IPS DF 4.7 (cell line): ENCODE measurements around the gene GTPBP2.
"Not testable (repeated sequence)": the region's sequence is repeated elsewhere in the genome, so short reads cannot be mapped to it uniquely, and the experiment has no call there.

Source experiments
- DNase-seq: peaks from one replicate; pipeline ENCODE4 v3.0.0-alpha.2; 2013; ENCODE audit warnings: low spot score; ENCODE audit errors: extremely low read depth

GTPBP2 gene

DNA sequence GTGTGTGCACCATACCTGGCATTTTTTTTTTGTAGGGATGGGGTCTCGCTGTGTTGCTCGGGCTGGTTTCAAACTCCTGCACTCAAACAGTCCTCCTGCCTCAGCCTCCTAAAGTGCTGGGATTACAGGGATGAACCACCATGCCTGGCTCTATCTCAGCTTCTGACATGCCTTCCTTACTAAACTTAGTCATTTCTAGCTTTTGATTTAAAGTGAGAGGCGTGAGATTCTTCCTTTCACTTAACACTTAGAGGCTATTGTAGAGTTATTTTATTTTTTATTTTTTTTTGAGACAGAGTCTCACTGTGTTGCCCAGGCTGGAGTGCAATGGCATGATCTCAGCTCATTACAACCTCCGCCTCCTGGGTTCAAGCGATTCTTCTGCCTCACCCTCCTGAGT lies 33.9 kb upstream of the GTPBP2 start:
- not testable (repeated sequence) for DNase-seq

DNA sequence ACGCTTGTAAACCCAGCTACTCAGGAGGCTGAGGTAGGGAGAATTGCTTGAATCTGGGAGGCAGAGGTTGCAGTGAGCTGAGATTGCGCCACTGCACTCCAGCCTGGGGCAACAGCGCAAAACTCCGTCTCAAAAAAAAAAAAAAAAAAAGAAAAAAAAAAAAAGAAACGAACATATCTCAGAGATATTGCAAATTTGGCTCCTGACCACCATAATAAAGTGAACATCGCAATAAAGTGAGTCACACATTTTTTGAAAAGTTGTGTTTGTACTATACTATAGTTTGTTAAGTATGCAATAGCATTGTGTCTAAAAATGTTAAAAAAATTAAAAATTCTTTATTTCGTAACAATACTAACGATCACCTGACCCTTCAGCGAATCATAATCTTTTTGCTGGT lies 29.1 kb upstream of the GTPBP2 start:
- no peak for DNase-seq

DNA sequence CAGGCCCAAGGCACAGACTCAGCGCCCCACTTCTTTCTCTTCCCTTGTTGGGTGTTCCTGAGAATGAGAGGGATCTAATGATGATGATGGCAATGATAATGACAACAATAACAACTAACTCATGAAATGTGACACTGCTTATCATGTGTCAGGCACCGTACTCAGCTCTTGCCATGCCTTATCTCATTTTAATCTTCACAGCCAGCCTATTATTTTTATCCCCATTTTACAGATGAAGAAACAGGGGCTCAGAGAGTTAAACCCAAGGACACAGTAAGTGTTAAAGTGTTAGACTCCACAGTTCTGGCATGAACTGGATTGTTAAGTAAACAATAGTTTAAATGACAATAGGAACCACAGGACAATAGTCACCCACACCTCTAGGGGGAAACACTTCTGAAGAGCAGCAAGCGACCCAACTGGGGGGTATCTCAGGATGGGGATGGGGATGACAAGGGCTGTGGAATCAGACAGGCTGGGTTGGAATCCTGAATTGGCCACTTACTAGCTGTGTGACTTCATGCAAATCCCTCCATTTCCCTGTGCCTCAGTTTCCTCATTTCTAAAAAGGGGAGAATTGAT lies 28.2 kb upstream of the GTPBP2 start:
- DNase-seq = no peak

DNA sequence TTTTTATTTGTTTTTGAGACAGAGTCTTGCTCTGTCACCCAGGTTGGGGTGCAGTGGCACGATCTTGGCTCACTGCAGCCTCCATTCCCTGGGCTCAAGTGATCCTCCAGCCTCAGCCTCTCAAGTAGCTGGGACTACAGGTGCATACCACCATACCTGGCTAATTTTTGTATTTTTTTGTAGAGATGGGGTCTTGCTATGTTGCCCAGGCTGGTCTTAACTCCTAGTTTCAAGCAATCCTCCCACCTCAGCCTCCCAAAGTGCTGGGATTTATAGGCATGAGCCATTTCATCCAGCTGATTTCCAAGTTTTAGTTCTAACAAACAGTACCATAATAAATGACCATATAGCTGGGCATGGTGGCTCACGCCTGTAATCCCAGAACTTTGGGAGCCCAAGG lies 23.8 kb upstream of the GTPBP2 start:
- not testable (repeated sequence) for DNase-seq

DNA sequence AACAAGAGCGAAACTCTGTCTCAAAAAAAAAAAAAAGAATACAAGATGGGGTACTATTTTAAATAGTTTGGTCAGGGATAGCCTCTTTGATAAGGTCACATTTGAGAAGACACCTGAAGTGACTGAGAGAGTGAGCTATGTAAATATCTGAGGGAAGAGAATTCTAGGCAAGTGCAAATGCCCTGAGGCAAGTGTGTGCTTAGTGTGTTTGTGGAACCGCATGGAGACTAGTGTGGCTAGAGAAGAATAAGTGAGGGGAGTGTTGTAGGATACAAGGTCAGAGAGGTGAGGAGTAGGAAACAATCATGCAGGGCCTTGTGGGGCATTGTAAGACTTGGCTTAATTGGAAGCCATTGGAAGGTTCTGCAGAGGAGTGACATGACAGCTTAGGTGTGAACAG lies 19.2 kb upstream of the GTPBP2 start:
- no peak for DNase-seq

DNA sequence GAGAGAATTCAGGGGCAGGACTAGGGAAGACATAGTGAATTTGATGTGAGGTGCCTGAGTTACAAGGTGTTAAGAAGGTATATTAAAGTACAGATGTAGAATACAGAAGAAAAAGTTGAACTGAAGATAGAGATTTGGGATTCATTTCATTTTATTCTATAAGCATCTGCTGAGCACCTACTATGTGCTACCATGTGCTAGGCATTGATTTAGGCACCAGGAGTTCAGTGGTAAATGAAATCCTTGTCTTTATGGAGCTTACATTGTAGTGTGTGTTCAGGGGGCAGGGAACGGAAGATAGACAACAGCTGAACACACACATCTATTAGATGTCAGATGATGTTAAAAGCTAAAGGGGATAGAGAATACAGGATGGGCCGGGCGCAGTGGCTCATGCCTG lies 18.5 kb upstream of the GTPBP2 start:
- no peak for DNase-seq

DNA sequence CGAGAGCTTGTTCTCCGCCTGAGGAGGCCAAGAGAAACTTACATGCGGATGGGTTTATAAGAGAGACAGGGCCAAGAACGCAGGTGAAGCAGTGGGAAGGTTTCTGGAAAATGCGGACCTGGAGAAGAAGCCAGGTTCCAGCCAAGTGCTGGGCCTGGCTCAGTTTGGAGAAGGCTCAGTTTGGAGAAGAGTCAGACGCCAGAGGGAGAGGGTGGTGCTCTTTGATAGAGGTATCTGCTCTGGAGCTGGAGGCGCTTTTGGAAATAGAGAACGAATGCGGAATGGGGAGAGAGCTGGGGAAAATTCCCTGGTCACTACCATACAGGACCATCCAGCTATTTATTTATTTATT lies 16.5 kb upstream of the GTPBP2 start:
- no peak for DNase-seq

DNA sequence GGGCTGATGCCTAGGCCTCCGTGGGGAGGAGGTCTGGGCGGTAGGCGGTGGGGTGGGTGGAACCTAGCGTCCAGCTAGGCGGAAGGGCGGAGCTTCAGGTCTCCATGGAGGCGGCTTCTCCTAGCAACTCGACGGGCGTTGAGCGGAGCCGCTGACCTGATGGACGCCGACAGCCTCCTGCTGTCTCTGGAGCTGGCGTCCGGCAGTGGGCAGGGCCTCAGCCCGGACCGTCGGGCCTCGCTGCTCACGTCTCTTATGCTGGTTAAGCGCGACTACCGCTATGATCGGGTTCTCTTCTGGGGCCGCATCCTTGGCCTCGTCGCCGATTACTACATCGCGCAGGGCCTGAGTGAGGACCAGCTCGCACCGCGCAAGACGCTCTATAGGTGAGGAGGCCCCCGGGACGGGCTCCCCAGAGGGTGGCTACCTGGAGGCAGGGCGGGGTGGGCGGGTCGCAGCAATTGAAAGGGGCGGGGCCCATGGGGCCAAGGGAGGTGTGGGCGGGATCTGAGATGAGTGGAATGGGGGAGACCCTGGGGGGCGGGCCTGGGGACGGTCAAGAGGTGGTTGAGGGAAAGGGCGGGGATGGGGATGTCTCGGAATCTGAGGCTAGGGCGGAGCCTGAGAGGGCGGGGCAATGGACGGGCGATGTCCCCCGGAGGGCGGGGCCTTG lies 16.0 kb upstream of the GTPBP2 start, which contains the start of gene RSPH9:
TSS of gene RSPH9 (plus strand) at position 97 of the 673 bp plus-strand sequence. CDS start at position 160, 63 bp downstream.
- DNase-seq = peak; percentile 49

DNA sequence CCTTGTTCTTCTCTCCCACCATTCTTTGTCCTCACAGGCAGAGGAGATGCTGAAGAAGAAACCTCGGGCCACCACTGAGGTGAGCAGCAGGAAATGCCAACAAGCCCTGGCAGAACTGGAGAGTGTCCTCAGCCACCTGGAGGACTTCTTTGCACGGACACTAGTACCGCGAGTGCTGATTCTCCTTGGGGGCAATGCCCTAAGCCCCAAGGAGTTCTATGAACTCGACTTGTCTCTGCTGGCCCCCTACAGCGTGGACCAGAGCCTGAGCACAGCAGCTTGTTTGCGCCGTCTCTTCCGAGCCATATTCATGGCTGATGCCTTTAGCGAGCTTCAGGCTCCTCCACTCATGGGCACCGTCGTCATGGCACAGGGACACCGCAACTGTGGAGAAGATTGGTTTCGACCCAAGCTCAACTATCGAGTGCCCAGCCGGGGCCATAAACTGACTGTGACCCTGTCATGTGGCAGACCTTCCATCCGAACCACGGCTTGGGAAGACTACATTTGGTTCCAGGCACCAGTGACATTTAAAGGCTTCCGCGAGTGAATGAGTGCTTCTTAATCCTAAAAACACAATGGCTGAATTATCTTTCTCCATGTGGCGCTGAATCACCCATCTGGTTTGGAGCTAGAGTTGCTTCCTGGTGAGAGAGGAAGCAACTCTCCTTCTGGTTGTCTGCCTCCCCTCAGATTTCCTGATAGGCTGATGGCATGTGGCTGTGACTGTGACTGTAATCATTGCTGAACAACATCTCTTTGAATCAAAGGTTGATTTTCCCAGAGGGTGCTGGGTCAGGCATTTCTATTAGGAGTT lies 11.1 kb upstream of the GTPBP2 start:
- DNase-seq = no peak

DNA sequence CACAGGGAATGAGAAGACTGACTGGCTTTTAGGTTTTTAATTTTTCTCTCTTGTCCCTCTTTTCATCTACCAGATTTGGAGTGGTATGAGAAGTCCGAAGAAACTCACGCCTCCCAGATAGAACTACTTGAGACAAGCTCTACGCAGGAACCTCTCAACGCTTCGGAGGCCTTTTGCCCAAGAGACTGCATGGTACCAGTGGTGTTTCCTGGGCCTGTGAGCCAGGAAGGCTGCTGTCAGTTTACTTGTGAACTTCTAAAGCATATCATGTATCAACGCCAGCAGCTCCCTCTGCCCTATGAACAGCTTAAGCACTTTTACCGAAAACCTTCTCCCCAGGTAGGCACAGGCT lies 7.2 kb upstream of the GTPBP2 start:
- DNase-seq = no peak

DNA sequence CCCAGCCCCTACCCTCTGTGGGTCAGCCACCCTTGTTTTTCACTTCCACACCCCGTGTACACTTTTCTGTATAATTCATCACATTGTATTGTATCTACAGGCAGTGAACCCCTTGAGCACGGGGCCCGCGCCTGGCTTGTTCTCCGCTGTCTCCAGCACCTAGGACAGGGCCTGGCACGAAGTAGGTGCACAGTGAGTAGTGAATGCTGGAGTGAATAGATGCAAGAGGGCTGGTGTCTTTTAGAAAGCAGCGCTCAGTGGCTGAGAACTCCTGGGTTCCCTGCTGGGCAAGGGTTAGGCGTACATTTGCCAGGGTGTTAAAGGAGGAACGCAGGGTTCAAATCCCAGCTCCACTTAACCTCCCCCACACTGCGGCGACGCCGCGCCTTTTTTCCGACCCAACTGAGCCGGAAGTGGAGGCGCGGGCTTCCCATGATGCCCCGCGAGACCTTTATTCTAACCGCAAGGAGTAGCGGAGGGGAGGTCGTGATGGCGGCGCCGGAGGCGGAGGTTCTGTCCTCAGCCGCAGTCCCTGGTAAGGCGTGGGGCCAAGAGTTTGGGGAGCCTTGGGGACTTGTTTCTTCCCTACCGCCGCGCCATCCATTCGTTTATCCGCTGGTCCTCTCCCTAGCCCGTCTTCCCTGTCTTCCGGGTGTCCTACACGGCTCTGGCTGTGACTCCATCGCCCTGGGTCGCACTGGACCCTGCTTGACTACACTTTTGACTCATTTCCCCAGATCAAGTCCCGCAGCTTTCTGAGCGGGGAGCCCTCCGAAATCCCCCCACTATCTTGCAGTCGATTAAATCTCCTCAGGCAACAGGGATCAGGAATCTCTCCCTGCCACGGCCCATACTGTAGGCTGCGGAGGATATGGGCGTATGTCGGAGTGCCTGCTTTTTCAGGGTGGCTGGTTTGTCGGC lies 6.6 kb upstream of the GTPBP2 start, which contains the start of gene MAD2L1BP:
TSS of gene MAD2L1BP (plus strand) at position 454 of the 921 bp plus-strand sequence. CDS start at position 490, 36 bp downstream.
- DNase-seq = no peak

DNA sequence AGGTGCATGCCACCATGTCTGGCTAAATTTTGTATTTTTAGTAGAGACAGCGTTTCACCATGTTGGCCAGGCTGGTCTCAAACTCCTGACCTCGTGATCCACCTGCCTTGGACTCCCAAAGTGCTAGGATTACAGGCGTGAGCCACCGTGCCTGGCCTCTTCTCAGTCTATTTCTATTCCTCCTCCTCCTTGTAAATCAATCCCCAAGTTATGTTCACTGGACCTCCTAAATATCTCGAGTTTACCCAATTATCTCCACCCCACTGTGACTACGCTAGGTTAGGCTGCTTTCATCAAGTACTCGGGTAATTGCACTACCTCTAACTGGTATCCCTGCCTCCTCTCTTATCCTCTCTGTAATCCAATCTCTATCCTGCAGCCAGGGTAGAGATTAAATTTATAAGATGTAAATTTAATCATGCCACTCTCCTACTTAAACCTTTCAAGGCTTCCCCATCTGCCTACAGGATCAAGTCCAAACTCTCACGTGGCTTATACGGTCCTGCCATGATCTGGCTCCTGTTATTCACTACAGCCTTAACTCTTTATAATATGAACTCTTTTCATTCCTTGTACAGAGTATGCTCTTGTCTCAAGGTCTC lies 5.7 kb upstream of the GTPBP2 start:
- no peak for DNase-seq

DNA sequence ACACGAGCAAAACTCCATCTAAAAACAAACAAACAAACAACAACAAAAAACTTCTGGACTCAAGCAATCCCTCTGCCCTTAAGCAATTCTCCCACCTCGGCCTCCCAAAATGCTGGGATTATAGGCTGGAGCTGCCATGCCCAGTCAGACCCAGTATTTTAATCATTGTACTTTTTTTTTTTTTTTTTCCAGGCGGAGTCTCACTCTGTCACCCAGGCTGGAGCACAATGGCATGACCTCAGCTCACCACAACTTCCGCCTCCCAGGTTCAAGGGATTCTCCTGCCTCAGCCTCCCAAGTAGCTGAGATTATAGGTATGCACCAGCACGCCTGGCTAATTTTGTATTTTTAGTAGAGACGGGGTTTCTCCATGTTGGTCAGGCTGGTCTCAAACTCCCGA lies 3.9 kb upstream of the GTPBP2 start:
- not testable (repeated sequence) for DNase-seq

DNA sequence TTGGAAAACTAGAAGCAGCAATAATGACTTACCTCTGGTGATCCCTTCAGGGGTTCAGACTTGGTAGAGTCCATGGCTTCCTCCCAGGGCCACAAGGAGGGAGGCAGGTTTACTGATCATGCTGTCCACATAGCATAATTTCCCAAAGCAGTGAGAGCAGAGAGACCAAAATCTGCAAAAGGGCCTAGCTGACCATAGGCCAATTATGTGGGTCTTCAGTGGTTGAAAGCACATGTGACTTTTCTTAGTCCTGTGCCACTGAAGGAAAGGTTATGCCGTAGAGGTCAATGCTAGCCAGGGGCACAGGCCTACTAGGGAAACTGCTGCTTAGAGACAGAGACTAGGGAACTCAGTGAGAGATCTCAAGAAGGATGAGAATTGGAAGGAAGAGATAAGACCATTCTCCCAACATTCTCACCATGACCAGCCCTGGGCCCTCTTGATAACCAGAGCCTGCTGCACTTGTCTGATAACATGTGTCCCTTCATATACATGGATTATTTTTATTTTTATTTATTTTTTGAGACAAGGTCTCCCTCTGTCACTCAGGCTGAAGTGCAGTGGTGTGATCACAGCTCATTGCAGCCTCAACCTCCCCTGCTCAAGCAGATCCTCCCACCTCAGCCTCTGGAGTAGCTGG lies 2.0 kb upstream of the GTPBP2 start:
- no peak for DNase-seq

DNA sequence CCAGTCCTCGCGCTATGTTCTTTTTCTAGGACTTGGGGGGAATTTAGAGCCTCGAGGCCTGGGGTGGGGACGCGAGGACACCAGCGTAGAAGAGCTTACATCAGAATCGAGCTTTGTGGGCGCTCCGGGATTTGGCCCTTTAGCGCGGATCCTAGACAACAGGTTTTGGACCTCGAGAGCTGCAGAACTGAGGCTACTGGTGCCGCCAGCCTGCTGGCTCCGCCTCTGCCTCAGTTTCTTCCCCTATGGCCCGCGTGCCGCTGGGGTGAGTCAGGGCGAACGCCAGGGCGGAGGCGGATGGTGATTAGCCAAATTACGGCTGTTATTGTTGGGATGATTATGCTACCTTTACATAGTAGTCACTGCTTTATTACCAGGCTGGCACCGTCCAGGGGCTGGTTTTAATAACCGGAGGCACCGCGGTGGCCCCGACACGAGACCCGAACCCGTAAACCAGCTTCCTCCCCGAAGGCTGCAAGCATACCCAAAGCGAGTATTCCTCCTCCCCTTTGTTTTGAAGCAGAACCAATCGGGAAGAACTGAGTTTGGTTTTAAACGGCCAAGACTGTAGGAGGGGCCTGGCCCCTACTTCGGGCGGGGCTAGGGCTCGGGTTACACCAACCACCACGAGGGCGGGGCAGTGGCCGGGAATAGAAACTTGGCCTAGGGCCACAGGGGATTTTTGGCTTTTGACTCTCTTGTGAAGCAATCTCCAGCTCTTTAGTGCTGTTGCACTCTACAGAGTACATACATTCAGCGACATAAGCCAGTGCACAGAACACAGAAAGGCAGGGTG lies 639 bp upstream of the GTPBP2 start:
- DNase-seq = peak; percentile 87

DNA sequence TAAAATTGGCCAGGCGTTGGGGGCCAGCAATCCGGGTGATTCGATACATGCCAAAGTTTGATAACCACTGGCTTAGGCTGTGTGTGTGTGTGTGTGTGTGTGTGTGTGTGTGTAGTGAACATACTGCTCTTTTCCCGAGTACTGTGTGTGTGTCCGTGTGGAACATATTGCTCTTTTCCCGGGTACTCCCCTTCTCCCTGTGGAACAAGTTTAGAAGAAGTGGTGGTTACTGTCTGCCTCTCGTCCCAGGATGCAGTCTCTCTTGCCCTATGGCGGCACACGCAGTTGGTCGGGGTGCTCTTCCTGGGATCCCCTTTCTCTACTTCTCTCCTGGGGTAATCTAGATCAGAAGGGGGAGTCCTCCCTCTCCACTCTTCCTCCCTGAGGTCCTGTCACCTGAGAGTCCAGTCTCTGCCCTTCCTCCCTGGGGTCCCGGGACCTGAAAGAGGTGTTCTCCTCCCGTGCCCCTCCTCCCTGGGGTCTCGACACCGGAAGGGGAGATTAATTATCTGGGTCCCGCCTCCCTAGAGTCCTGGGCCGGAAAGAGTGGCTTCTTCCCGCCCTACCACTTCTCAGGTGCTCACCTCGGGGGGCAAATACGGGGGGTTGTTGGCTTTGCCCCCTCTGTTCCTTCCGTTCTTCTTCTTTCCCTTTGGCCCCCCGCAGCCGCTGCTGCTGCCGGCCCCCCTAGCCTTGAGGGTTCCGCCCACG lies 516 bp downstream of the GTPBP2 start:
- no peak for DNase-seq

DNA sequence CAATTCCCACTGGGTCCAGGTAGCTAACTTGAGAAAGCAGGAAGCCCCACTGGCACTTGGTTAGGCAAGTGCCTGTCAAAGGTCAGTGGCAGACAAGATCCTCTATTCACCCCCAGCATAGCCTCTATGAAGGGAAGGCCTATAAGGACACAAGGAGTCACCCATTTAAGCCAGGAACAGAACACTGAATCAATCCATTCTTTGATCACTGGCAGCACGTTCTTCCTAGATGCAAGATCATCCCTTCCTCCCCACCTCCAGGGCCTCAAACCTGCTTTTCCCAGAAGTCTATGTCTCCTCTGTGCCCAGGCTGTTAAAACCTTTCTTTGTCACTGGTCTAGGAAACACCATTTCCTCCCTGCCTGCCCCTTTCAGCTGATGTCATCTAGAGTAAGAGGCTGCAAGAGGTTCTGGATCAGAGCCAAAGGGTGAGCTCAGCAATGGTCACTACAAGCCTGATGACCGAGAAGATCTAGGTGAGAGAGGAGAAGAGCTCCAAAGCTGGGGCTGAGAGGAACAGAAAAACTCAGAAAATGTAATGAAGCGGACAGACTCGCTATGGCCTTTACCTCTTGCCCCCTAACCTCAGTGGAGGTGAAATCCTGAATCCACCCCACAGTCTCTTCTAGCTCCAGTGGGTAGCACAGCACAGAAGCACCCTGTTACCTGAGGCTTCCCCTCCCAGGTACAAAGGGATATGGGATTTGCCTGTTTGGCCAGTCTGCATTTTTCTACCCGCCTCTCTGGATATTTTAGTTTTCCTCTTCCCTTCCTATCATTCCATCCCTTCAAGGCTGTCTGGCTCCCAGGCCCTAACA lies 1.8 kb downstream of the GTPBP2 start:
- no peak for DNase-seq

DNA sequence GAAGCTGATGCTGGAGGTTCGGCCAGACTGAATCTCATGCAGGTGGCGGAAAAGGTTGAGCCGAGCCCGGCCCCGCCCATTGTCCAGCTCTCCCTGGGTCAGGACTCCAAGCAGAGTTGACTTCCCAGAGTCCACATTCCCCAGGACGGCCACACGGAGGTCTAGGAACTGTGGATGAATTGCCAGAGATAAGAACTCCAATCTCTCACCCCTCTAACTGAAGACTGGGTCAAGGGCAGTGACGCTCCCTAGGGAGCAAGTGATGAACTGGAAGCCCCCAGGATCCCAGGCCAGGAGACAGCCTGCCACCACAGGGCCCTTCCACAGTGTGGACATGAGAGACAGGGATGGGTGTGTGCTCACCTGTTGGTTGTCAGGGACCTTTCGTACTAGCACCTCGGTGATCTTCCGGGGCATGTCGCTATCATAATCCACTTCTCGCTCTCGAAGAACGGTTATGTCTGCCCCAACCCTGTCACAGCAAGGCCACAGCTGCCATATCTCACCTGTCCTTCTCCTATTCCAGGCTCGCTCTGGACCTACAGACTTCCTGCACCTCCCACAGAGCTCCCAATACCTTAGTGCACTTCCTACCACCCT lies 3.6 kb downstream of the GTPBP2 start:
- DNase-seq = no peak
